GM23338 (cell line): ENCODE results near the gene RAMP3. TPM values are rescaled to one million over a fixed set of nuclear protein-coding genes. Genes with fewer than 3 reads are reported as not detected.

Source experiments
- ATAC-seq: fragments of 200-7000 bp; cut with Tn5 transposase; 3 replicates; pipeline ENCODE4 v1.9.1; 2020
- DNase-seq: peaks from one replicate; pipeline ENCODE4 v3.0.0-alpha.2; 2015; ENCODE audit warnings: low spot score
- H2AFZ ChIP-seq: fragments of 200-600 bp; sonication (generic); 2 replicates; pipeline ENCODE4 v1.8.0; 2016; ENCODE audit warnings: antibody characterized with exemption, mild to moderate bottlenecking, moderate library complexity
- H3F3A ChIP-seq: fragments of 200-600 bp; sonication (generic); replicated peaks from 2 replicates; pipeline ENCODE4 v1.8.0; 2017; ENCODE audit warnings: antibody characterized with exemption, mixed run types, low read depth
- H3K27ac ChIP-seq: fragments of 200-600 bp; sonication (generic); 2 replicates; pipeline ENCODE4 v1.6.1; 2016; ENCODE audit warnings: low read depth
- H3K27me3 ChIP-seq: fragments of 200-600 bp; sonication (generic); 2 replicates; pipeline ENCODE4 v1.8.0; 2016; ENCODE audit warnings: mild to moderate bottlenecking, mixed run types, moderate library complexity; ENCODE audit not compliant: insufficient read depth
- H3K36me3 ChIP-seq: fragments of 200-600 bp; sonication (generic); 2 replicates; pipeline ENCODE4 v1.8.0; 2016; ENCODE audit warnings: mild to moderate bottlenecking; ENCODE audit not compliant: insufficient read depth
- H3K4me1 ChIP-seq: fragments of 200-600 bp; sonication (generic); 2 replicates; pipeline ENCODE4 v1.8.0; 2016; ENCODE audit warnings: mild to moderate bottlenecking, moderate library complexity; ENCODE audit not compliant: insufficient read depth
- H3K4me2 ChIP-seq: fragments of 200-600 bp; sonication (generic); 2 replicates; pipeline ENCODE4 v1.7.1; 2017; ENCODE audit warnings: mixed run types
- H3K4me3 ChIP-seq: fragments of 200-600 bp; sonication (generic); 2 replicates; pipeline ENCODE4 v1.6.1; 2016; ENCODE audit warnings: mixed run types
- H3K79me2 ChIP-seq: fragments of 200-600 bp; sonication (generic); replicated peaks from 2 replicates; pipeline ENCODE4 v1.8.0; 2017; ENCODE audit warnings: mild to moderate bottlenecking; ENCODE audit not compliant: insufficient read depth
- H3K9me2 ChIP-seq: fragments of 200-600 bp; sonication (generic); 2 replicates; pipeline ENCODE4 v1.8.0; 2017; ENCODE audit not compliant: insufficient read depth
- H4K20me1 ChIP-seq: fragments of 200-600 bp; sonication (generic); replicated peaks from 2 replicates; pipeline ENCODE4 v1.8.0; 2017; ENCODE audit warnings: mild to moderate bottlenecking; ENCODE audit not compliant: insufficient read depth
- H3K27ac Mint-ChIP-seq: 2 replicates; pipeline ENCODE4 v1.8.0; 2020; ENCODE audit warnings: inconsistent platforms, mild to moderate bottlenecking, moderate library complexity, mixed read lengths
- H3K27me3 Mint-ChIP-seq: 3 replicates; pipeline ENCODE4 v1.8.0; 2022; ENCODE audit warnings: low read depth, mild to moderate bottlenecking, moderate library complexity, mixed read lengths, inconsistent platforms; ENCODE audit not compliant: insufficient read depth, poor library complexity
- H3K36me3 Mint-ChIP-seq: 3 replicates; pipeline ENCODE4 v1.8.0; 2021; ENCODE audit warnings: low read depth, mild to moderate bottlenecking, inconsistent platforms, moderate library complexity, mixed read lengths
- H3K4me1 Mint-ChIP-seq: 3 replicates; pipeline ENCODE4 v1.8.0; 2020; ENCODE audit warnings: mild to moderate bottlenecking, inconsistent platforms, mixed read lengths
- H3K4me3 Mint-ChIP-seq: 3 replicates; pipeline ENCODE4 v1.8.0; 2021; ENCODE audit warnings: moderate library complexity, mild to moderate bottlenecking, inconsistent platforms, mixed read lengths
- H3K9me3 Mint-ChIP-seq: 3 replicates; pipeline ENCODE4 v1.8.0; 2020; ENCODE audit warnings: moderate library complexity, mild to moderate bottlenecking, inconsistent platforms, mixed read lengths
- CREB1 ChIP-seq: fragments of 250-450 bp; sonication (Bioruptor Pico); IDR thresholded peaks from 2 replicates; pipeline ENCODE4 v1.5.0; 2020; ENCODE audit warnings: low read depth, mild to moderate bottlenecking, moderate library complexity
- ETS1 ChIP-seq: IDR thresholded peaks from 2 replicates; pipeline ENCODE4 v1.6.1; 2016; ENCODE audit warnings: antibody characterized with exemption
- EZH2 ChIP-seq: fragments of 200-600 bp; sonication (generic); IDR thresholded peaks from one replicate; pipeline ENCODE4 v1.8.0; 2017; ENCODE audit warnings: antibody characterized with exemption, mild to moderate bottlenecking, low read depth; ENCODE audit not compliant: unreplicated experiment
- EZH2phosphoT487 ChIP-seq: fragments of 200-600 bp; sonication (generic); IDR thresholded peaks from one replicate; pipeline ENCODE4 v1.8.1; 2018; ENCODE audit warnings: antibody characterized with exemption; ENCODE audit not compliant: unreplicated experiment
- JUNB ChIP-seq: IDR thresholded peaks from one replicate; pipeline ENCODE4 v1.6.1; 2016; ENCODE audit warnings: antibody characterized with exemption; ENCODE audit not compliant: unreplicated experiment
- NANOG ChIP-seq: IDR thresholded peaks from 2 replicates; pipeline ENCODE4 v1.6.1; 2016; ENCODE audit warnings: antibody characterized with exemption, borderline replicate concordance
- STAT1 ChIP-seq: IDR thresholded peaks from one replicate; pipeline ENCODE4 v1.6.1; 2016; ENCODE audit warnings: antibody characterized with exemption; ENCODE audit not compliant: unreplicated experiment
- polyA plus RNA-seq: library from polyadenylated mRNA; unstranded; fragments of >200 nt; fragmentation: Nextera tagmentation; extraction: Ambion mirVana; gene quantifications from 2 replicates; pipeline ENCODE4 v1.2.1, GENCODE V29; 2016
- total RNA-seq: library from RNA; depleted of rRNA; stranded (reverse); fragments of >200 nt; shearing (Covaris generic); gene quantifications from 2 replicates; pipeline ENCODE4 v1.2.3, GENCODE V29; 2014
- TF ChIP-seq, protein P1 (sequence below): IDR thresholded peaks from one replicate; pipeline ENCODE4 v1.6.1; 2018; ENCODE audit warnings: antibody characterized with exemption; ENCODE audit not compliant: unreplicated experiment
- TF ChIP-seq, protein P2 (sequence below), 2 experiments: fragments of 200-600 bp in 1 of 2; sonication (generic) in 1 of 2; conservative IDR thresholded peaks; 2 replicates each; pipeline versions ENCODE4 v1.5.1 to v1.6.1; 2016 to 2017; ENCODE audit warnings: antibody characterized with exemption in 2 of 2, low read depth in 2 of 2, mild to moderate bottlenecking in 2 of 2, moderate library complexity in 1 of 2
- TF ChIP-seq, protein P3 (sequence below): fragments of 250-450 bp; sonication (Bioruptor Pico); IDR thresholded peaks from 2 replicates; pipeline ENCODE4 v1.5.0; 2020; ENCODE audit warnings: mild to moderate bottlenecking, moderate library complexity

Gene RAMP3
- total and polyA plus RNA-seq, 2 experiments from 2014 or later: 1.1 to 4.6 TPM

GRCh38 chr7:45143616-45144015 lies 14.0 kb upstream of the RAMP3 start (continued):
- TF ChIP-seq, protein P1, sequence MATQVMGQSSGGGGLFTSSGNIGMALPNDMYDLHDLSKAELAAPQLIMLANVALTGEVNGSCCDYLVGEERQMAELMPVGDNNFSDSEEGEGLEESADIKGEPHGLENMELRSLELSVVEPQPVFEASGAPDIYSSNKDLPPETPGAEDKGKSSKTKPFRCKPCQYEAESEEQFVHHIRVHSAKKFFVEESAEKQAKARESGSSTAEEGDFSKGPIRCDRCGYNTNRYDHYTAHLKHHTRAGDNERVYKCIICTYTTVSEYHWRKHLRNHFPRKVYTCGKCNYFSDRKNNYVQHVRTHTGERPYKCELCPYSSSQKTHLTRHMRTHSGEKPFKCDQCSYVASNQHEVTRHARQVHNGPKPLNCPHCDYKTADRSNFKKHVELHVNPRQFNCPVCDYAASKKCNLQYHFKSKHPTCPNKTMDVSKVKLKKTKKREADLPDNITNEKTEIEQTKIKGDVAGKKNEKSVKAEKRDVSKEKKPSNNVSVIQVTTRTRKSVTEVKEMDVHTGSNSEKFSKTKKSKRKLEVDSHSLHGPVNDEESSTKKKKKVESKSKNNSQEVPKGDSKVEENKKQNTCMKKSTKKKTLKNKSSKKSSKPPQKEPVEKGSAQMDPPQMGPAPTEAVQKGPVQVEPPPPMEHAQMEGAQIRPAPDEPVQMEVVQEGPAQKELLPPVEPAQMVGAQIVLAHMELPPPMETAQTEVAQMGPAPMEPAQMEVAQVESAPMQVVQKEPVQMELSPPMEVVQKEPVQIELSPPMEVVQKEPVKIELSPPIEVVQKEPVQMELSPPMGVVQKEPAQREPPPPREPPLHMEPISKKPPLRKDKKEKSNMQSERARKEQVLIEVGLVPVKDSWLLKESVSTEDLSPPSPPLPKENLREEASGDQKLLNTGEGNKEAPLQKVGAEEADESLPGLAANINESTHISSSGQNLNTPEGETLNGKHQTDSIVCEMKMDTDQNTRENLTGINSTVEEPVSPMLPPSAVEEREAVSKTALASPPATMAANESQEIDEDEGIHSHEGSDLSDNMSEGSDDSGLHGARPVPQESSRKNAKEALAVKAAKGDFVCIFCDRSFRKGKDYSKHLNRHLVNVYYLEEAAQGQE: no peak
- TF ChIP-seq STAT1 (no peak), JUNB (no peak), CREB1 (CRISPR knock-in tag) (no peak), ETS1 (no peak), EZH2 (no peak), EZH2phosphoT487 (no peak)
- TF ChIP-seq, protein P2, sequence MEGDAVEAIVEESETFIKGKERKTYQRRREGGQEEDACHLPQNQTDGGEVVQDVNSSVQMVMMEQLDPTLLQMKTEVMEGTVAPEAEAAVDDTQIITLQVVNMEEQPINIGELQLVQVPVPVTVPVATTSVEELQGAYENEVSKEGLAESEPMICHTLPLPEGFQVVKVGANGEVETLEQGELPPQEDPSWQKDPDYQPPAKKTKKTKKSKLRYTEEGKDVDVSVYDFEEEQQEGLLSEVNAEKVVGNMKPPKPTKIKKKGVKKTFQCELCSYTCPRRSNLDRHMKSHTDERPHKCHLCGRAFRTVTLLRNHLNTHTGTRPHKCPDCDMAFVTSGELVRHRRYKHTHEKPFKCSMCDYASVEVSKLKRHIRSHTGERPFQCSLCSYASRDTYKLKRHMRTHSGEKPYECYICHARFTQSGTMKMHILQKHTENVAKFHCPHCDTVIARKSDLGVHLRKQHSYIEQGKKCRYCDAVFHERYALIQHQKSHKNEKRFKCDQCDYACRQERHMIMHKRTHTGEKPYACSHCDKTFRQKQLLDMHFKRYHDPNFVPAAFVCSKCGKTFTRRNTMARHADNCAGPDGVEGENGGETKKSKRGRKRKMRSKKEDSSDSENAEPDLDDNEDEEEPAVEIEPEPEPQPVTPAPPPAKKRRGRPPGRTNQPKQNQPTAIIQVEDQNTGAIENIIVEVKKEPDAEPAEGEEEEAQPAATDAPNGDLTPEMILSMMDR (conservative IDR thresholded peaks at IDR 0.05; ENCODE audit: low read depth in 2 of 2): no peak

DNA sequence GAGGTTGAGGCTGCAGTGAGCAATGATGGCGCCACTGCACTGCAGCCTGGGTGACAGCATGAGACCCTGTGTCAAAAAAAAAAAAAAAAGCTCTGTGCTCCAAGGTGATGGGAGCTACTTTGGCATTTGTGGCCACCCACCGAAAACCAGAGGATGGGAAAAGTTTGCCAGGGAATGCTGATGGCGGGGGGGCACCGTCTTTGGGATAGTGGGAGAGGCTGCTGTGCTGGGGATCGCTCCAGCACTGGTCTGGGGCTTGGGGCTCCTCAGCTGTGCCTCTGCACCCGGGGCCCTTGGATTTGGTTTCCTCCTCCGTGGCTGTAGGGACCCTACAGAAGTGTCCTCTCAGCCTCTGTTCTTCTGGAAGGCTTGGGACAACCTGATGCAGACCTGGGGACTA lies 11.7 kb upstream of the RAMP3 start:
- no peak overlapping the region for H2AFZ ChIP-seq
- H3K27ac Mint-ChIP-seq: no peak overlapping the region
- TF ChIP-seq EZH2phosphoT487: no peak
- TF ChIP-seq, protein P2 (conservative IDR thresholded peaks at IDR 0.05; ENCODE audit: low read depth in 2 of 2): no peak
- TF ChIP-seq, protein P3, sequence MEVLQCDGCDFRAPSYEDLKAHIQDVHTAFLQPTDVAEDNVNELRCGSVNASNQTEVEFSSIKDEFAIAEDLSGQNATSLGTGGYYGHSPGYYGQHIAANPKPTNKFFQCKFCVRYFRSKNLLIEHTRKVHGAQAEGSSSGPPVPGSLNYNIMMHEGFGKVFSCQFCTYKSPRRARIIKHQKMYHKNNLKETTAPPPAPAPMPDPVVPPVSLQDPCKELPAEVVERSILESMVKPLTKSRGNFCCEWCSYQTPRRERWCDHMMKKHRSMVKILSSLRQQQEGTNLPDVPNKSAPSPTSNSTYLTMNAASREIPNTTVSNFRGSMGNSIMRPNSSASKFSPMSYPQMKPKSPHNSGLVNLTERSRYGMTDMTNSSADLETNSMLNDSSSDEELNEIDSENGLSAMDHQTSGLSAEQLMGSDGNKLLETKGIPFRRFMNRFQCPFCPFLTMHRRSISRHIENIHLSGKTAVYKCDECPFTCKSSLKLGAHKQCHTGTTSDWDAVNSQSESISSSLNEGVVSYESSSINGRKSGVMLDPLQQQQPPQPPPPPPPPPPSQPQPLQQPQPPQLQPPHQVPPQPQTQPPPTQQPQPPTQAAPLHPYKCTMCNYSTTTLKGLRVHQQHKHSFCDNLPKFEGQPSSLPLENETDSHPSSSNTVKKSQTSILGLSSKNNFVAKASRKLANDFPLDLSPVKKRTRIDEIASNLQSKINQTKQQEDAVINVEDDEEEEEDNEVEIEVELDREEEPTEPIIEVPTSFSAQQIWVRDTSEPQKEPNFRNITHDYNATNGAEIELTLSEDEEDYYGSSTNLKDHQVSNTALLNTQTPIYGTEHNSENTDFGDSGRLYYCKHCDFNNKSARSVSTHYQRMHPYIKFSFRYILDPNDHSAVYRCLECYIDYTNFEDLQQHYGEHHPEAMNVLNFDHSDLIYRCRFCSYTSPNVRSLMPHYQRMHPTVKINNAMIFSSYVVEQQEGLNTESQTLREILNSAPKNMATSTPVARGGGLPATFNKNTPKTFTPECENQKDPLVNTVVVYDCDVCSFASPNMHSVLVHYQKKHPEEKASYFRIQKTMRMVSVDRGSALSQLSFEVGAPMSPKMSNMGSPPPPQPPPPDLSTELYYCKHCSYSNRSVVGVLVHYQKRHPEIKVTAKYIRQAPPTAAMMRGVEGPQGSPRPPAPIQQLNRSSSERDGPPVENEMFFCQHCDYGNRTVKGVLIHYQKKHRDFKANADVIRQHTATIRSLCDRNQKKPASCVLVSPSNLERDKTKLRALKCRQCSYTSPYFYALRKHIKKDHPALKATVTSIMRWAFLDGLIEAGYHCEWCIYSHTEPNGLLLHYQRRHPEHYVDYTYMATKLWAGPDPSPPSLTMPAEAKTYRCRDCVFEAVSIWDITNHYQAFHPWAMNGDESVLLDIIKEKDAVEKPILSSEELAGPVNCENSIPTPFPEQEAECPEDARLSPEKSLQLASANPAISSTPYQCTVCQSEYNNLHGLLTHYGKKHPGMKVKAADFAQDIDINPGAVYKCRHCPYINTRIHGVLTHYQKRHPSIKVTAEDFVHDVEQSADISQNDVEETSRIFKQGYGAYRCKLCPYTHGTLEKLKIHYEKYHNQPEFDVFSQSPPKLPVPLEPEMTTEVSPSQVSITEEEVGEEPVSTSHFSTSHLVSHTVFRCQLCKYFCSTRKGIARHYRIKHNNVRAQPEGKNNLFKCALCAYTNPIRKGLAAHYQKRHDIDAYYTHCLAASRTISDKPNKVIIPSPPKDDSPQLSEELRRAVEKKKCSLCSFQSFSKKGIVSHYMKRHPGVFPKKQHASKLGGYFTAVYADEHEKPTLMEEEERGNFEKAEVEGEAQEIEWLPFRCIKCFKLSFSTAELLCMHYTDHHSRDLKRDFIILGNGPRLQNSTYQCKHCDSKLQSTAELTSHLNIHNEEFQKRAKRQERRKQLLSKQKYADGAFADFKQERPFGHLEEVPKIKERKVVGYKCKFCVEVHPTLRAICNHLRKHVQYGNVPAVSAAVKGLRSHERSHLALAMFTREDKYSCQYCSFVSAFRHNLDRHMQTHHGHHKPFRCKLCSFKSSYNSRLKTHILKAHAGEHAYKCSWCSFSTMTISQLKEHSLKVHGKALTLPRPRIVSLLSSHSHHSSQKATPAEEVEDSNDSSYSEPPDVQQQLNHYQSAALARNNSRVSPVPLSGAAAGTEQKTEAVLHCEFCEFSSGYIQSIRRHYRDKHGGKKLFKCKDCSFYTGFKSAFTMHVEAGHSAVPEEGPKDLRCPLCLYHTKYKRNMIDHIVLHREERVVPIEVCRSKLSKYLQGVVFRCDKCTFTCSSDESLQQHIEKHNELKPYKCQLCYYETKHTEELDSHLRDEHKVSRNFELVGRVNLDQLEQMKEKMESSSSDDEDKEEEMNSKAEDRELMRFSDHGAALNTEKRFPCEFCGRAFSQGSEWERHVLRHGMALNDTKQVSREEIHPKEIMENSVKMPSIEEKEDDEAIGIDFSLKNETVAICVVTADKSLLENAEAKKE (CRISPR knock-in tag): no peak
- TF ChIP-seq STAT1: no peak
- TF ChIP-seq NANOG: no peak
- TF ChIP-seq JUNB: no peak
- no peaks in the 10 kb centered on the region for H3K36me3 Mint-ChIP-seq
- no peak overlapping the region for H3K4me3 Mint-ChIP-seq
- no peaks in the 10 kb centered on the region for H4K20me1 ChIP-seq
- no peak for ATAC-seq
- DNase-seq: no peak
- no peaks in the 10 kb centered on the region for H3F3A ChIP-seq
- H3K9me2 ChIP-seq: no peaks in the 10 kb centered on the region
- H3K27ac ChIP-seq: no peak overlapping the region
- no peaks in the 10 kb centered on the region for H3K27me3 ChIP-seq
- no peaks in the 10 kb centered on the region for H3K36me3 ChIP-seq
- H3K27me3 Mint-ChIP-seq: peaks cover 2% of the 10 kb centered on the region
- no peak overlapping the region for H3K4me3 ChIP-seq
- no peaks in the 10 kb centered on the region for H3K79me2 ChIP-seq
- H3K4me1 Mint-ChIP-seq: peaks cover 7% of the 10 kb centered on the region
- no peaks in the 10 kb centered on the region for H3K4me1 ChIP-seq
- H3K4me2 ChIP-seq: no peak overlapping the region
- H3K9me3 Mint-ChIP-seq: no peaks in the 10 kb centered on the region
